IMR-90 (cell line): ENCODE data around the gene AARSD1. TPM values are rescaled to one million over a fixed set of nuclear protein-coding genes. Genes with fewer than 3 reads are reported as not detected.

Experiments used
- ATAC-seq: fragments of 200-7000 bp; cut with Tn5 transposase; 2 replicates; pipeline ENCODE4 v1.9.1; 2020; ENCODE audit warnings: low read depth, mild to moderate bottlenecking, moderate library complexity
- BruUV-seq: library from RNA; stranded (reverse); fragments of 400-500 nt; replicated peaks from 2 replicates; lab custom pipeline; 2021; lab: Mats Ljungman, UMichigan
- CTCF ChIA-PET: fragments of 300-600 bp; formaldehyde crosslinking; extraction: SDS; loops from one replicate; lab custom pipeline; 2021; ENCODE audit warnings: antibody characterized with exemption; lab: Yijun Ruan, JAX
- POLR2A ChIA-PET: fragments of 300-600 bp; sonication (Branson Sonifier 250); formaldehyde crosslinking; loops from one replicate; lab custom pipeline; 2022; ENCODE audit warnings: antibody characterized with exemption; ENCODE audit not compliant: unreplicated experiment; lab: Charles Lee
- DNase-seq: peaks from one replicate; pipeline ENCODE4 v3.0.0; 2013
- H2AFZ ChIP-seq: replicated peaks from 2 replicates; pipeline ENCODE3; 2013; ENCODE audit warnings: low read length, mild to moderate bottlenecking; ENCODE audit not compliant: poor library complexity
- H2AK5ac ChIP-seq: 2 replicates; pipeline ENCODE4 v1.6.1; 2013; ENCODE audit warnings: low read depth, low read length, inconsistent platforms
- H2AK9ac ChIP-seq: replicated peaks from 2 replicates; pipeline ENCODE3; 2013; ENCODE audit warnings: mild to moderate bottlenecking, low read depth, low read length, moderate library complexity; ENCODE audit not compliant: poor library complexity
- H2BK120ac ChIP-seq: 2 replicates; pipeline ENCODE4 v1.6.1; 2013; ENCODE audit warnings: low read depth, low read length, inconsistent platforms
- H2BK15ac ChIP-seq: 3 replicates; pipeline ENCODE4 v1.6.1; 2013; ENCODE audit warnings: low read depth, low read length, inconsistent platforms
- H2BK20ac ChIP-seq: 2 replicates; pipeline ENCODE4 v1.6.1; 2013; ENCODE audit warnings: low read depth, mild to moderate bottlenecking, inconsistent platforms, low read length, moderate library complexity
- H2BK5ac ChIP-seq: 2 replicates; pipeline ENCODE4 v1.6.1; 2013; ENCODE audit warnings: mild to moderate bottlenecking, low read depth, low read length, inconsistent platforms; ENCODE audit not compliant: poor library complexity, severe bottlenecking
- H3K14ac ChIP-seq: replicated peaks from 2 replicates; pipeline ENCODE4 v1.6.1; 2013; ENCODE audit warnings: low read depth, low read length, inconsistent platforms
- H3K18ac ChIP-seq: 2 replicates; pipeline ENCODE4 v1.6.1; 2013; ENCODE audit warnings: low read depth, low read length, control low read depth
- H3K23ac ChIP-seq: 2 replicates; pipeline ENCODE4 v1.6.1; 2013; ENCODE audit warnings: low read depth, low read length, inconsistent platforms
- H3K27ac ChIP-seq: 2 replicates; pipeline ENCODE4 v1.5.1; 2013; ENCODE audit warnings: mild to moderate bottlenecking, control low read depth, low read length; ENCODE audit not compliant: insufficient read depth
- H3K27me3 ChIP-seq: 2 replicates; pipeline ENCODE4 v1.6.1; 2013; ENCODE audit warnings: low read length; ENCODE audit not compliant: control insufficient read depth, insufficient read depth
- H3K36me3 ChIP-seq: 2 replicates; pipeline ENCODE4 v1.6.1; 2013; ENCODE audit warnings: low read length, mixed read lengths; ENCODE audit not compliant: control insufficient read depth, insufficient read depth
- H3K4ac ChIP-seq: 2 replicates; pipeline ENCODE4 v1.6.1; 2013; ENCODE audit warnings: low read depth, low read length, inconsistent platforms
- H3K4me1 ChIP-seq: 2 replicates; pipeline ENCODE4 v1.6.1; 2013; ENCODE audit warnings: low read length, mixed read lengths; ENCODE audit not compliant: control insufficient read depth, insufficient read depth
- H3K4me2 ChIP-seq: 2 replicates; pipeline ENCODE4 v1.6.1; 2013; ENCODE audit warnings: low read depth, mild to moderate bottlenecking, control low read depth, low read length, moderate library complexity
- H3K4me3 ChIP-seq: 2 replicates; pipeline ENCODE4 v1.5.1; 2013; ENCODE audit warnings: low read depth, mild to moderate bottlenecking, control low read depth, low read length, moderate library complexity; ENCODE audit not compliant: insufficient read depth
- H3K56ac ChIP-seq: 2 replicates; pipeline ENCODE4 v1.6.1; 2013; ENCODE audit warnings: low read length, inconsistent platforms; ENCODE audit not compliant: insufficient read depth; ENCODE audit errors: extremely low read depth
- H3K79me1 ChIP-seq, 2 experiments: 2 replicates each; pipeline ENCODE4 v1.6.1; 2013; ENCODE audit warnings: low read length in 2 of 2, inconsistent platforms in 1 of 2, low read depth in 1 of 2
- H3K9ac ChIP-seq: 2 replicates; pipeline ENCODE4 v1.6.1; 2013; ENCODE audit warnings: low read depth, low read length, control low read depth
- H3K9me1 ChIP-seq: 2 replicates; pipeline ENCODE4 v1.6.1; 2013; ENCODE audit warnings: low read length, inconsistent platforms; ENCODE audit not compliant: insufficient read depth
- H3K9me3 ChIP-seq: 2 replicates; pipeline ENCODE4 v1.6.1; 2013; ENCODE audit warnings: low read length; ENCODE audit not compliant: control insufficient read depth, insufficient read depth
- H4K20me1 ChIP-seq: 2 replicates; pipeline ENCODE4 v1.6.1; 2013; ENCODE audit warnings: low read length, inconsistent platforms; ENCODE audit not compliant: insufficient read depth
- H4K5ac ChIP-seq: 2 replicates; pipeline ENCODE4 v1.6.1; 2013; ENCODE audit warnings: mild to moderate bottlenecking, low read depth, low read length, control low read depth
- H4K8ac ChIP-seq, 2 experiments: 2 replicates each; pipeline ENCODE4 v1.6.1; 2013; ENCODE audit warnings: low read depth in 2 of 2, low read length in 2 of 2, control low read depth in 1 of 2, inconsistent platforms in 1 of 2
- H4K91ac ChIP-seq: 2 replicates; pipeline ENCODE4 v1.6.1; 2013; ENCODE audit warnings: low read depth, low read length, inconsistent platforms; ENCODE audit not compliant: insufficient read depth
- BHLHE40 ChIP-seq: fragments of 150-350 bp; IDR thresholded peaks from 2 replicates; pipeline ENCODE4 v1.6.1; 2016; ENCODE audit warnings: mild to moderate bottlenecking, low read depth, low read length
- CEBPB ChIP-seq: IDR thresholded peaks from 2 replicates; pipeline ENCODE4 v1.6.1; 2012; ENCODE audit warnings: low read depth, low read length, improper control_type of control experiment
- CHD1 ChIP-seq: IDR thresholded peaks from 2 replicates; pipeline ENCODE4 v1.6.1; 2012; ENCODE audit warnings: low read depth, low read length, improper control_type of control experiment
- ELK1 ChIP-seq: fragments of 150-350 bp; IDR thresholded peaks from 2 replicates; pipeline ENCODE4 v1.6.1; 2016; ENCODE audit warnings: low read depth, mild to moderate bottlenecking, low read length, moderate library complexity, borderline replicate concordance
- FOS ChIP-seq: fragments of 150-350 bp; IDR thresholded peaks from 2 replicates; pipeline ENCODE4 v1.6.1; 2016; ENCODE audit warnings: low read depth, low read length
- MAFK ChIP-seq: IDR thresholded peaks from 2 replicates; pipeline ENCODE4 v1.6.1; 2012; ENCODE audit warnings: low read depth, low read length, improper control_type of control experiment
- NFE2L2 ChIP-seq: fragments of 150-350 bp; IDR thresholded peaks from 2 replicates; pipeline ENCODE4 v1.6.1; 2016; ENCODE audit warnings: low read depth, mild to moderate bottlenecking, low read length
- POLR2A ChIP-seq: IDR thresholded peaks from 2 replicates; pipeline ENCODE4 v1.6.1; 2012; ENCODE audit warnings: mild to moderate bottlenecking, low read depth, low read length
- RAD21 ChIP-seq: IDR thresholded peaks from 2 replicates; pipeline ENCODE4 v1.6.1; 2012; ENCODE audit warnings: low read length, improper control_type of control experiment
- RCOR1 ChIP-seq: IDR thresholded peaks from 2 replicates; pipeline ENCODE4 v1.6.1; 2012; ENCODE audit warnings: mild to moderate bottlenecking, low read length, improper control_type of control experiment; ENCODE audit not compliant: insufficient replicate concordance
- WGBS, 2 experiments: methylation state at CpG; one replicate each; pipeline versions ENCODE4 v1.1.5 to v1.1.7; 2013; ENCODE audit warnings: missing lambda C conversion rate in 2 of 2; ENCODE audit not compliant: insufficient read length in 1 of 2; ENCODE audit errors: extremely low coverage in 2 of 2; 5-methylcytosine and 5-hydroxymethylcytosine counted together
- dilution Hi-C: fragments of 300-500 bp; cut with HindIII; formaldehyde crosslinking; loops from one replicate; pipeline ENCODE4 v1.14.3; 2018; ENCODE audit warnings: low sequenced_read_pairs; ENCODE audit not compliant: unreplicated experiment
- in situ Hi-C: fragments of 300-500 bp; cut with MboI; formaldehyde crosslinking; loops from 3 replicates; pipeline ENCODE4 v1.14.3; 2019; ENCODE audit warnings: low sequenced_read_pairs, inconsistent platforms, mixed read lengths
- intact Hi-C: fragments of 100-400 bp; cut with micrococcal nuclease; formaldehyde crosslinking; loops from 2 replicates; pipeline ENCODE4 v1.10.0; 2022
- polyA plus RNA-seq, 3 experiments: library from polyadenylated mRNA; depleted of rRNA; stranded (reverse); fragments of >200 nt; gene quantifications; 2 replicates each; pipeline ENCODE4 v1.2.3, GENCODE V29; 2012; ENCODE audit warnings: low replicate concordance in 1 of 3
- total RNA-seq: library from RNA; depleted of rRNA; stranded (reverse); fragments of >200 nt; gene quantifications from 2 replicates; pipeline ENCODE4 v1.2.3, GENCODE V29; 2012

AARSD1 gene
- total and polyA plus RNA-seq, 2 of the 4 experiments (the other 2 are of a cell fraction) = 55.0 to 58.9 TPM

- H3K9ac ChIP-seq = no peak overlapping the region
Measured at GRCh38 chr17:42929497-42929844, 34.8 kb downstream of the AARSD1 start.

More at GRCh38 chr17:42929497-42929844, 34.8 kb downstream of the AARSD1 start:
- no peak for TF ChIP-seq ELK1
- TF ChIP-seq FOS = no peak
- TF ChIP-seq RAD21 = no peak
- no peak for TF ChIP-seq CHD1
- TF ChIP-seq POLR2A = no peak
- no peak for TF ChIP-seq CEBPB
- no peak for TF ChIP-seq NFE2L2
- no peak for TF ChIP-seq BHLHE40
- no peak for TF ChIP-seq RCOR1
- no peak for TF ChIP-seq MAFK
- dilution Hi-C loops = no loop called here
- intact Hi-C loops = loop anchor here (1.0 kb wide), 1 partner anchor 86 kb away; no protein-coding TSS in a partner anchor
- ChIA-PET POLR2A (no interaction called here), CTCF (interaction anchor here (0.8 to 1.9 kb wide), 6 partner anchors 8 to 87 kb away, joined by 3 to 8 read pairs (median 6); no protein-coding TSS in a partner anchor)
- Histone ChIP-seq H3K14ac (no peak overlapping the region), H2AFZ (no peak overlapping the region), H2BK20ac (no peak overlapping the region), H3K36me3 (no peaks in the 10 kb centered on the region), H2AK5ac (no peak overlapping the region), H3K9me3 (no peaks in the 10 kb centered on the region), H4K20me1 (no peaks in the 10 kb centered on the region), H3K27ac (no peak overlapping the region), H3K4ac (no peak overlapping the region), H4K5ac (no peak overlapping the region), H3K4me2 (no peak overlapping the region), H3K4me1 (peaks cover 5% of the 10 kb centered on the region; the same call in 1 of the 2 replicates), H3K4me3 (no peak overlapping the region), H3K23ac (no peak overlapping the region), H3K79me1 (no peaks in the 10 kb centered on the region), H2BK5ac (no peak overlapping the region), H3K9me1 (peaks cover 7% of the 10 kb centered on the region; the same call in 1 of the 2 replicates), H2BK120ac (no peak overlapping the region), H2BK15ac (no peak overlapping the region), H2AK9ac (no peak overlapping the region), H3K18ac (no peak overlapping the region), H4K91ac (no peak overlapping the region), H3K56ac (no peak overlapping the region), H3K27me3 (peaks cover 9% of the 10 kb centered on the region), H4K8ac (no peak overlapping the region)
- in situ Hi-C loops = no loop called here
- DNase-seq (no peak), ATAC-seq (no peak)
- no TSS peak for BruUV-seq
- WGBS, 2 experiments = no CpG with 5 or more reads among the region's 1 CpG
